ENCODE data around the gene PEX26.
A peak's percentile ranks its signal among the peaks of the same experiment; 100 is the strongest.
"Not testable (repeated sequence)": the region's sequence is repeated elsewhere in the genome, so short reads cannot be mapped to it uniquely, and the experiment has no call there.

PEX26 gene

DNA sequence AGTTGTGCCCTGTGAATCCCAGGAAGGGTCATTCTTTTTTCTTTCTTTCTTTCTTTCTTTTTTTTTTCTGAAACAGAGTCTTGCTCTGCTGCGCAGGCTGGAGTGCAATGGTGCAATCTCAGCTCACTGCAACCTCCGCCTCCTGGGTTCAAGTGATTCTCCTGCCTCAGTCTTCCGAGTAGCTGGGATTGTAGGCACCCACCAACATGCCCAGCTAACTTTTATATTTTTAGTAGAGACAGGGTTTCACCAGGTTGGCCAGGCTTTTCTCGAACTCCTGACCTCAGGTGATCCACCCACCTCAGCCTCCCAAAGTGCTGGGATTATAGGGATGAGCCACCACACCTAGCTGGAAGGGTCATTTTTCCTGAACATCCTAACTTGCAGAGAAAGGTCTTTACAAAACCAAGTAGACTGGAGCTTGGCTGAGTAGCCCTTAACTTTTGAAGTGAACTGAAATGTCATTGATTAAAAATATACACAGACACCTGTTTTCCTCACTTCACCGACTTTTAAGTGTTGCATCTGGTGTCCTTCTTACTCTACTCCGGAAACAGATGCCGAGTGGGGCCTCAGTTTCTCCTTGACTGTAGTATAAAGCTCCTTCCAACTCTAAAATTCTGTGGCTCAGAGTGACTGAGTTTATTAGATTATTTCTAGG is 6.4 kb upstream of the PEX26 start:
- DNase-seq (ENCODE audit: low read depth): not testable (repeated sequence)

GRCh38 chr22:18071968-18072310 is 5.9 kb upstream of the PEX26 start:
- no peak for DNase-seq (ENCODE audit: low read depth)

- no peak for DNase-seq (ENCODE audit: low read depth)
These were observed 4.3 kb upstream of the PEX26 start for GRCh38 chr22:18073467-18073866.

GRCh38 chr22:18073927-18074326 is 3.9 kb upstream of the PEX26 start:
- not testable (repeated sequence) for DNase-seq (ENCODE audit: low read depth)

DNA sequence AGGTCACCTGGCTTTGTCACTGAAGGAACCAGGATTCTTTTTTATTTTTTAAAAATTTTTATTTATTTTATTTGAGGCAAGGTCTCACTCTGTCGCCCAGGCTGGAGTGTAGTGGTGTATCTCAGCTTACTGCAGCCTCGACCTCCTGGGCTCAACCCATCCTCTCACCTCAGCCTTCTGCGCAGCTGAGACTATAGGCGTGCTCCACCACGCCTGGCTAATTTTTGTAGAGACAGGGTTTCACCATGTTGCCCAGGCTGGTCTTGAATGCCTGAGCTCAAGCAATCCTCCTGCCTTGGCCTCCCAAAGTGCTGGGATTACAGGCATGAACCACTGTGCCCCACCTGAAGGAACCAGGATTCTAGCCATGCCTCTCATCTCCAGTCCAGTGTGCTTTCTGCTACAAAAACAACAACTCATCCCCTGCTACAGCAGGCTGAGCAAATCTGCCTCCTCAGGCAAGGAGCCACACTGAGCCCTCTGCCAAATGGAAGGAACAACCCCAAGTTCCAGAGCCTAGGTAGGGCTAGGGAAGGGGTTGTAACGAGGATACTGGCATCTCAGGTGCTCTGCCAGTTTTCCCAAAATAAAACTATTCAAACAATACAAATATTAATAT is 2.6 kb upstream of the PEX26 start:
- DNase-seq (ENCODE audit: low read depth): no peak

DNA sequence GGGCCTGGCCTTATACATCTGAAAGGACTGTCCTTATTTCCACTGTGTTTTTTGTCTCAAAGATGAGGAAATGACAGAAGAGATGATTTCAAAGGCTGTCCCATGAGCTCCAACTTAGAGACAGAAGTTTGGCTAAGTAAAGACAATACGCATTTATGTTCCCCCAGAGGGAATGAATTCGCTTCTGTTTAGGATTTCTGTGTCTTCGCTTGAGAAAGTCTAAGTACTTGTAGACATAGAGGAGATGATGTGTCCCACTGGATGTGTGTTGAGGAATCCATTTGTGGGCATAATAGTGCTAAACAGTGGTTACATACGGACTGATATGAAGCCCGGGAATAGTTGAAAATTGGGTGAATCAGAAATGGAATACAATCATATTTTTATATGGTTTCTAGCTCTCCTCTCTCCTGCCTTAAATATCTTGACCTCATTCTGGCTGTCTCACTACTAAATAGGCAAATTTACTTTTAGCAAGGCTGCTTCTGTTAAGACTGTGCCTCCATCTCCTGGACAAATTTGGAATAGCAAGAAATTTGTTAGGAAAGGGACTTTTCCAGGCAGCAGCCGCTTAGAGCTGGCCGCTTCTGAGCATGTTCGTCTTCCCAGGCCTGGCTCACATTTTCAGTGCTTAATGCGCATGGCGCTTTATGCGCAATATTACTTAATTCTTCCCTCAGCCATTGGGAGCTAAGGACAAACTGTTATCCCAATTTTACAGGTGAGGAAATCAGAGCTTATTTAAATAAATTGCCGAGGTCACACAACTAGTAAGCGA is 1.9 kb upstream of the PEX26 start:
- peak; percentile 89 for DNase-seq (ENCODE audit: low read depth)

DNA sequence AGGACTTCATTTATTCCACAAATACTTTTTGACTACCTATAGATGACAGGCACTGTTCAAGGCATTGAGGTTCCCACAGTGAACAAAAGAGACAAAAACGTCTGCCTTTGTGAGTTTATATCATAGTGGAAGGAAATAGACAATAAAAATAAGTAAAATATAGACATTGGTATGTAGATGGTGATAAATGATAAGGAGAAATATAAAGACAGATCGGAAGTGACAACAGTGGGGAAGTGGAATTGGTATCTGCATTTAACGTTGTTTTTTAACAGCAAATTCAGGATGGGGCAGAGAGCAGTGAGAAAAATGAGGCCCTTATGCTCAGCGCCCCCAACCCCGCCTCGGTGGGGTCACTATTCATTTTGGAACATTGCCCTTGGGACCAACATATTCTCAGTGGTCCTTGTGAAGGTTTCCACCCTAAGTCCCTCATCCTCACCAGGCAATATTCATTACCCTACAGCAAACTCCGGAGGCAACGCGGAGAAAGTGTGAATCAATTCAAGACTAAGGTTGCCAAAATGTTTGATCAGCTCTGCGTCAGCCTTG is 627 bp upstream of the PEX26 start:
- no peak for DNase-seq (ENCODE audit: low read depth)

- peak; percentile 49 for DNase-seq (ENCODE audit: low read depth)
These were observed 695 bp downstream of the PEX26 start for GRCh38 chr22:18078329-18079041.

GRCh38 chr22:18079706-18080233 is 2.0 kb downstream of the PEX26 start:
- DNase-seq (ENCODE audit: low read depth): no peak

DNA sequence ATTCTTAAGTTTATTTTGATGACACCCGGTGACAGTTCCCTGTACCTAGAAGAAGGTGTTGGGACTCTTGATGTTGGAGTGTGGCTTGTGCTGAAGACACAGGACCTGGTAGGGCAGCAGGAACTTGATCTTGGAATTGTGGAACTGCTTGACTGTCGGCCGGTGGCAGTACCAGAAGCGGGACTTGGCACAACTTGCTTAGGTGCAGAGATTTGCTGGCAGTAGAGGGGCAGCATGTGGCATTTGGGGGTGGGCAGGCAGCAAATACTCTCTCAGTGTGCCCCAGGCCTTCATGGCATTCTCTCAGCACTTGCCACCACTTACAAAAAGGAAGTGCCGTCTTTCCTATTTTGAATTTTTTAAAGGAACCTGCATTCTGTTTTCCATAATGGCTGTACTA is 3.6 kb downstream of the PEX26 start:
- DNase-seq (ENCODE audit: low read depth): no peak

- DNase-seq (ENCODE audit: low read depth): no peak
These were observed 4.7 kb downstream of the PEX26 start for GRCh38 chr22:18082467-18082866.

GRCh38 chr22:18083406-18083805 is 5.6 kb downstream of the PEX26 start:
- no peak for DNase-seq (ENCODE audit: low read depth)

- no peak for DNase-seq (ENCODE audit: low read depth)
These were observed 7.4 kb downstream of the PEX26 start for GRCh38 chr22:18085188-18085587.

DNA sequence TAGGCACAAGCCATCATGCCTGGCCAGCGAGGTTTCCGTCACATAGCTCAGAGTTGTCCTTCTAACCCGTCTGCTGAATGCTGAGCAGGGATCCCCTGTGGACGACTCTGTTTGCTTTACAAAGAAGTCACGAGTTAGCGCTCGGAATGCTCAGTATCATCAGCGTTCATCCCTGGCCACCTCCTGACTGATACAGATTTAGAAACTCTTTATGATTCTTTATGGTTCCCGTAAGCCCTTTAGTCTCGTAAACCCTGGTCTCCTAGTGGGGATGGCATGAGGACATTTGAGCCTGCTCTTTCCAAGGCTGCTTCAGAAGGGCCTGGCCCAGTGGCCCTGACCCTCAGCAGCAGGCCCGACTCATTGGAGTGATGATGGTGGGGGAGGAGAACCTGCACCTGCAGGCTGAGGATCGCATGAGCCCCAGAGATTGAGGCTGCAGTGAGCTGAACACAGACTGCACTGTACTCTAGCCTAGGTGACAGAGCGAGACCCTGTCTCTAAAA is 9.6 kb downstream of the PEX26 start:
- DNase-seq (ENCODE audit: low read depth): no peak

DNA sequence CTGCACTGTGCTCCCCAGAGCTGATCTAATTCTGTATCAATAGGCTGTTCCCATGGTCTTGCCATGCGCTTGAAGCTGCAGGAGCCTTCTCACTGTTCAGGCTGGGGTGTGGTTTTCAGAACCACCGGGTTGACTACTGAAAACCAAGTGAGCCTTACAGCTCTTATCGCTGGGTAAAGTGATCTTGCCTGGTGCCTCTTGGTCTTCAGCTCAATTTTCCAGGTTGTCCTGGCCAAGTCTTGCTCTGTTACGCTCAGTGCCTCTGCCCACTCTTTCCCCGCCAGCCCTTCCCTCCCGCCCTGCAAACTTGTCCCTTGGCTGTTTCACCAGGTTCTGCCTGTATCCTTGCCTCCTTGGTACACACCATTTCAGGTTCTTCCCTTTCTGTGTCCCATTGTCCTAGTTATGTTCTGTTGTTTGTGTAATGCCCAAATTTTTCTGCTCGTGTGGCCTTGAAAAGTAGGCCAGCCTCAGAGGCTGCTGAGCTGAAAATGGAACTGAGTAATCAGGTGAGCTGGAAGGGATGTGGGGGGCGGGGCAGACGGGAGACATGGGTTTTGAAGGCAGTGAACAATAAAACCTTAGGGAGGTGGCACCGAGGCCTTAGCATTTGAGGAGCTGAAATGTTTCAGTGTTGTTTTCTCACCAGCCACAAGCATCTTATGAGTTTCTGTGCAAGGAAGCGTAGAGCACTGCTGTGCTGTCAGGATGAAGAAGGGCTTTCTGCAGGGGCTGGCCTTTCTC is 11.2 kb downstream of the PEX26 start:
- no peak for DNase-seq (ENCODE audit: low read depth)

- no peak for DNase-seq (ENCODE audit: low read depth)
These were observed 12.5 kb downstream of the PEX26 start for GRCh38 chr22:18090286-18090685.

DNA sequence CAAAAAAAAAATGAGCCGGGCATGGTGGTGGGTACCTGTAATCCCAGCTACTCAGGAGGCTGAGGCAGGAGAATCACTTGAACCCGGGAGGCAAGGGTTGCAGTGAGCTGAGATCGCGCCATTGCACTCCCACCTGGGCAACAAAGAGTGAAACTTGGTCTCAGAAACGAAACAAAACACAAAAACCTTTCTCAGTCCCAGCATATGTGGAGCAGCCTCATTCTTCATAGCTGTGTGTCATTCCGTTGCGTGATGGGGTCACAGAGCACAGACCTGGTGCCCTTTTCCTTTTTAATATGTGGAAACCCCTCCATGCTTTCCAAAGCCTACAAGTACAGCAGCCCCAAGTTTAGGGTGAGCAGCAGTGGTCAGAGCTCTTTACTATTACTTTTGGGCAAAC is 13.7 kb downstream of the PEX26 start:
- no peak for DNase-seq (ENCODE audit: low read depth)

GRCh38 chr22:18091916-18092526 is 14.2 kb downstream of the PEX26 start:
- DNase-seq (ENCODE audit: low read depth): peak; percentile 16

DNA sequence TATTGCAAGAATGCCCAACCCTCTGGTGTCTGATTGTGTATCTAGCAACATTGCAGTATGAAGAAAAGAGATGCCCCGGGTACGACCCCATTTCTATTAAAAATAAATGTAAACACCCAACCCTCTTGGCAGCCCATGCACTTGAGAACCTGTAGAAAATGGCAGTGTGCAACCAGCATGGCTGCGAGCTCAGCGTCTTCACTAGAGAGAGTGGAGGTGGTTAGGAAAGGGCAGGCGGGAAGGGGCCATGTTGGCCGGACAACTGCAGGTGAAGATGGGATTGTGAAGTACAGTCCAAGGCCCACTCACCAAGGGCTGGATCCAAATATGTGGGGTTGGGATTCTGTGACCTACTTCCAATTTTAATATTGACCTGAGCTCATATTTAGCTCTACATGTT is 15.9 kb downstream of the PEX26 start:
- DNase-seq (ENCODE audit: low read depth): no peak

- peak; percentile 31 for DNase-seq (ENCODE audit: low read depth)
These were observed 17.5 kb downstream of the PEX26 start for GRCh38 chr22:18095101-18095805.

All from EH (cell line).